Glomerular endothelial cell (primary cell): Measurements from ENCODE around the gene TMEM178B. TPM values are rescaled to one million over a fixed set of nuclear protein-coding genes. Genes with fewer than 3 reads are reported as not detected.

Experiments
- DNase-seq: peaks from one replicate; pipeline ENCODE4 v3.0.0-alpha.2; 2011; ENCODE audit warnings: low read depth, low spot score; ENCODE audit errors: extremely low read depth
- total RNA-seq: library from RNA; depleted of rRNA; stranded (reverse); fragments of >200 nt; gene quantifications from 2 replicates; pipeline ENCODE4 v1.2.3, GENCODE V29; 2015

Gene TMEM178B
- total RNA-seq, 1 donor from 2014 or later, result 1.1 TPM

DNA sequence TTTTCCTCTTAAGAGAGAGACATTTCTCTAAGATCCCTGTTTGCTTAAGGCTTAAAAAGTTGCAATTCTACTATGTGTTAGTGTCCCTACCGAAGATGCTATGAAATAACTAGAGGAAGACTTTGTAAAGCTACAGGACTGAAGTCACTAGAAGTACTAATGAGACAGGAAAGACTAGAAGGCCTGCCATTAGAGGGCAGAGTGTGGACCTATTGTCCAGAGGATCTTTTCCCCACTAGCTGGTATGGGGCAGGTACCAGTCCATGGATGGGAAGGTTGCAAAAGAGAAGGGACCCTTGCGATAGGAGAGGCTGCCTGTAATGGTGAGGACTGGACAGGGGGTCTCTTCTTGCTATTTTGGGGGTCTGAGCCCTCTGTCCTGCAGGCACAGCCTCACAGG is 178.1 kb downstream of the TMEM178B start:
- no peak for DNase-seq

DNA sequence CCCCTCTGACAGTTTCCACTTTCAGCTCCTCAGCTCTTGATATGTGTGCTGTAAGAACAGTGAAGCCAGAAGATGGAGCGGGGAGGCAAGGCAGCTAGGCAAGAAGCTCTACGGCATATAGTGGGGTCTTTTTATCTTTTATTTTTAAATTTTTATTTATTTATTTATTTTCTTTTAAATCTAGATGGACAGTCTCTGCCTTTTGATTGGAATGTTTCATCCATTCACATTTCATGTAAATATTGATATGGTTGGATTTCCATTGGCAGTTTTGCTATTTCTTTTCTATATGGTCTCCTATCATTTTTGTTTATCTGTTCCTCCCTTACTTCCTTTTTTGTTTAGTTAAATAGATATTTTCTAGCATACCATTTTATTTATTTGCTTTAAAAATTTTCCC is 183.7 kb downstream of the TMEM178B start:
- no peak for DNase-seq

DNA sequence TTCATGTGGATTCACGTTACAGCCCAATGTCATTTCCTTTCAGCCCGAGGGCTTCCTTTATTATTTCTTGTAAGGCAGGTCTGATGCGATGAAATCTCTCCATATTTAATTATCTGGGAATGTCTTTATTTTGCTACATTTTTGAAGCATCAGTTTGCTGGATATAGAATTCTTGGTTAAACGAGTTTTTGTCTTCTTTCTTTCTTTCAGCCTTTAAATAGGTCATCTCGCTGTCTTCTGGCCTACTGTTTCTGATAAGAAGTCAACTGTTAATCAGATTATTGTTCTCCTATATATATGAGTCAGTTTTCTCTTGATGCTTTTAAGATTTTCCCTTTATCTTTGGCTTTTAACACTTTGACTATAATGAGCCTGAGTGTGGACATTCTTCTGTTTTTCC is 184.7 kb downstream of the TMEM178B start:
- no peak for DNase-seq

DNA sequence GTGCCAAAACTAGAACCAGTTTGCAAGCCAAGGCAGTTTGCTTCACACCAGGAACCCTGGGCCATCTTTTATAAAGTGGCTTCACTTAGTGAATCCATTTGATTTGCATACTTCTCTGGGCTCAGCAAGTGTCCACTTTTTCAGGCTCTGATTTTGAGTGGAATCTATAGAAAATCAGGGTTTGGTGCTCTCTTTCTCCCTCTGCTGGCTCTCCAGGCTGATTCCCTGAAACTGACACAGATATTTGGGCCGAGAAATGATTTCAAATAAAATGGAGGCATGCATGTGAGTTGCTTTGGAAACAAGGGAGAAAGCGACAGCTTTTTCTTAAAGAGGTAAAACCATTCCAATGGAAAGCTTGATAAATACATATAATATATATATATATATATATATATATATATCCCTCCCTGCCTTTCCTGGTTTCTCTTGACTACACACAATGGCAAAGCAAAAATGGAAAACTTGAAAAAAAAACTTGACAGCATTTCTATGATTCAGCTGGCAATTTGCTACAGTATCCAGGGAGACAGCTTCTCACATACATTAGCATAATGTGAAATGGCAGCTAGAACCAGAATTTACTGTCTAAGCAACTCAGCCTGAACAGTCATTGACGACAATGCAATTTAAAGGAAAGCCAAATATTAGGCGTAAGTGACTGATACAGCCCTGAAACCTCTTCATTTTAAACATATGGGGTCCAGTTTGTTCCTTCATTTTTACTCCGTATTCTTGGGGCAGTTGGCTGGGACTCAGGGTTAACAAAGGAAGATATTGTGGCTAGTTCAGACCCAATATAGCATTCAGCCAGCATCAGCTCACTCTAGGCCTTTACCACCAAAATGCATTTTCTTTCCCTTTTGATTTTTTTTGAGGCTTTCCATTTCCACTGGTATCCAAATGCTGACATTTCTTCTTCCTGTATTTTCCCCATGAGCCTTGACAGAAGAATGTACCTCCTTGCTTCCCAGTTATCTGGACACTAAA is 188.5 kb downstream of the TMEM178B start:
- DNase-seq, result no peak

DNA sequence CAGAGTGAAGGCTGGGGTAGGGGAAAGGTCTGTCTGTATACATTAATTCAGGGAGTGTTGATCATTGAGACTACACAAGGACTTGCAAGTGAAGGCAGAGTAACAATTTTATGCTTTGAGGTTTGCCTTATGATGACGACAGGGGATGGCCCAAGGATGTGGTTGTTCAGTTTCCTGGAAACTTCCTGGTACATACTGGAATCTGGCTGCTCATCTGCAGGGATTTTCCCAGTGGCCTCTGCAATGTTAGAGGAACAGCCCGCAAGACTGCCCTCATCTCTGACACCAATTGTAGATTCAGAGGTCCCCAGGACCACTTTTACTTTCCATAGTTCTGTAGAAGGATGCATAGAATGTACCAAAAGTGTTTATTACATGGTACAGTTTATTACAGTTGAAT is 189.6 kb downstream of the TMEM178B start:
- DNase-seq, result no peak

DNA sequence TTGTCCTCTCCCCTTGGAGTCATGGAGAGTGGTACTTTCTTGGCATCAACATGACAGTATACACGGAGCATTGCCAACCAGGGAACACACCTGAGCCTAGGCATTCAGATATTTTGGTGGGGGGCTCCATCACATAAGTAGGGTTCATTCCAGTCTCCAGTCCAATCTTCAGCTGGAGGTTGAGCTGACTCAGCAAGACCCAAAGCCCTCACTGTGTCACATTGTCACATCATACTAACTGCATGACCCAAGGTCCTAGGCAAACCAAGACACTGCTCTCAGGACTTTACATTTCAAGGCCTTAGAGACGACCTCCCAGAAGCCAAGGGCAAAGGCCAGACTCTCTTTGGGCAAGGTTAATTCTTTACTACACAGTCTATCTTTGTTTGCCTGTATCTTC is 190.1 kb downstream of the TMEM178B start:
- DNase-seq, result no peak

DNA sequence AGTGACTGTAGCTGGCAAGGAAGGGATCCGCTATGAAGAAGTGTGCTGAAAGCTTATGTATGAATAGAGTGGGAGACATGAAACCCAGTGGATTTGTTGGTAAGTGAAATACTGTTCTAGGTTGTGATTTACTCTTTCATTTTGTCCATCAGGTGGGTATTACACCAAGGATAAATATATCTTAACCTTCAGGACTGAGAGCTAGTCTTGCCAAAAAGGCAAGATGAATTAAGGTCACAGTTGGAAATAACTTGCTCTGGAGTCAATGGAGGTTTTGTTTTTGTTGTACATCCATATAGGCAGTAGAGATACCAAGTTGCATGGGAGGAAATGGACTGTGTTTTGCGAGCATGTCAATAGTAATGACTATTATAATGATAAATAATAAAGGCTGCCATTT is 190.6 kb downstream of the TMEM178B start:
- DNase-seq, result no peak

DNA sequence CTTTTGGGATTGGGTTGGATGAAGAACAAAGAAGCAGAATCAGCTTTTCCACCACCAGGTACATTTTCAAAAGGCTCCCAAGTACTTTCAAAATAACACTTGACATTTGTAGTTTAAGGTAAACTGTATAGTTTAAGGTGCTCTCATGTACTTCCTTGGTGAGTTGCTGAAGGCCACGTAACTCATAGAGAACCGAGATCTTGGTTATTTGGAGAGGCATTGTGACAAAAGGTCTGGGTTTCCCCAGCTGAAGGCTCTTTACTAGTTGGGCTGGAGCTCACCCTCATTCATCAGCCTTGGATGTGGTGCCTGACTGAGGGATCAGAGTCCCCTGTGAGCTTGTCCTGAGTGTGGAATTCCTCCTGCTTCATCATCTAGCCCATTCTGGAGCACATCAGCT is 191.8 kb downstream of the TMEM178B start:
- DNase-seq, result no peak

DNA sequence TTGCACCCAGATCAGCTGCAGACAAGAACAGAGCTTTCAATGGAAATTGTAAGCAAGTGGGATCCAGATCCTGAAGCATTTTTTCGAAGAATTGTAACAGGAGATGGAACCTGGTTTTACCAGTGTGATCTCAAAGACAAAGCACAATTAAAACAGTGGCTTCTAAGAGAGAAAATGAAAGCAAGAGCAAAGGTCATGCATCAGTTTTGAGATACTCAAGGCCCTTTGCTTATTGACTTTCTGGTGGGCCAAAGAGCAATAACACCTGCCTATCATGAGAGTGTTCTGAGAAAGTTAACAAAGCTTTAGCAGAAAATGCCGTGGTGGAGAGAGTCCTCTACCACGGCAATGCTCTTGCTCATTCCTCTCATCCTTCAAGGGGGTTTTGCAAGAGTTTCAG is 194.8 kb downstream of the TMEM178B start:
- no peak for DNase-seq

DNA sequence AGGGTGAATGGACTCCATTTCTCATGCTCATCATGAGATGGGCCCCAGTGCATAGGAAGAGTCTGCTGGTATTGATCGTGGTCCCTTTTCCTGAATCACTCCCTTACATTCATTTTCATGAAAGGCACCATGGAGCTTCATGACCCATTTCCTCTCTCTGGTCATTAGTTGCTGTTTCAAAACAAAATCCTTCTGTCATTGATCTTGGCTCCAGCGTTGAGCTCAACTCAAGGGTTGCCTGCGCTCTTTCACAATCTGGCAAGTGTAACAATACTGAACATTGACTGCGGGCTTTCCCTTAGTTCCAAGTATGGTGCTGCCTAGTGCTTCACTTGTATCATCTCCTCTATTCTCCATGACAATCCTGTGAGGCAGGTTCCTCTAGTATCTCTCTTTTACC is 197.6 kb downstream of the TMEM178B start:
- no peak for DNase-seq

DNA sequence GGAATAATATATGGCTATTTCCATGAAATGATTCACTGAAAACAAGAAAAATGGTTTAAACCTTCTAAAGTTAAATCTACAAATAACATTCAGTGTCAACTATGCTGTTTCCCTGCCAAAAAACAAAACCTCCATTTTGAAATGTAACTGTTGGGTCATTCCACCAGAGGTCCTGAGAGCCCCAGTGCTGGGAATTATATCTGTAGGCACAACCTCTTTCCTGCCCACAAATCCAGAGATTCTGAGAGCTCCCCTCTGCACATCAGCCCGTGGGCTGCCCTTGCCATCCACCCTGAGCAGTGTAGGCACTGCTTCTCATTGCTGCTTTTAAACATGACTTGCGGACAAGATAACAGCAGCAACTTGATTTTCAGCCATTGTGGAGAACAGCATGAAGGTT is 198.6 kb downstream of the TMEM178B start:
- no peak for DNase-seq

DNA sequence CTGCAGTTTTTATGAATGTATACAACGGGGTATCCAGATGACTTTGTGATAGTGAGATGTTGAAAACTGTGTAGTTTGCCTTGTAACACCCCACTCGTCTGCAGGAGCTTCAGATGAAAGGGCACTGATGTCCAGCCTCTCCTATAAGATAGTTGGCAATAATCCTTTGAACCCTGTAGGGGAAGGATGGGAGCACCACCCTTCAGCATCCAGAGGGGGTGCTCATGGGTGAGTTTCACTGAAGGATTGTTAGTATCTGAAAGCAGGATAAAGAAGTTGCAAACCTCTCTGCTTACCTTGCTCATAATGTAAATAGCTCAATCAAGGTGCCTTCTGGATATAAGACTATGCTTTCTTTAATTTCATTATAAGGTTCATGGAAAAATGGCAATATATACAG is 201.5 kb downstream of the TMEM178B start:
- no peak for DNase-seq

DNA sequence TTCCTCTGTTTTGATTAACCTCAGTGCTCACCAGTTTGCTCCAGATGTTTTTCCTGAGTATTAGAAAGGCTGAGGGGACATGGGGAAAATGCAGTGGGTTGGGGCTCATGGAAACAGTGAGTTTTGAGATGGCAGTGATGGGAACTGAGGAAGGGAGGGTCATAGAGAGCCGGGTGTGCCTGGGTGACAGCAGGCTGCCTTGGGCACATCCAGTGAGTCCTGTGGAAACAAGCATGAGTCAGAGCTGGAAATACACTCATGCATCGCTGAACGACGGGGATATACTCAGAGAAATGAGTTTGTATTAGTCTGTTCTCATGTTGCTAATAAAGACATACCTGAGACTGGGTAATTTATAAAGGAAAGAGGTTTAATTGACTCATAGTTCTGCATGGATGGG is 202.2 kb downstream of the TMEM178B start:
- DNase-seq, result no peak

DNA sequence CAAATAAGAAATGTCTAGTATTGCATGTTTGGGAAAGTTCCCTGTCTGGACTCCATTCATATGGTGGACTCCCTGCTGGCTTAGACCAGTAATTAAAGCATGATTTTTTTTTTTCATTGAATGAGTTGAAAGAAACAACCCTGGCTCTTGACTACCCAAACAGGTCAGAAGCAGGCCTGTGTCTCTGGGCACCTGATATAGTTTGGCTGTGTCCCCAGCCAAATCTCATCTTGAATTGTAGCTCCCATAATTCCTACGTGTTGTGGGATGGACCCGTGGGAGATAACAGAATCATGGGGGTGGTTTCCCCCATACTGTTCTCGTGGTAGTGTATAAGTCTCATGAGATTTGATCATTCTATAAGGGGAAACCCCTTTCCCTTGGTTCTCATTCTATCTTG is 206.2 kb downstream of the TMEM178B start:
- no peak for DNase-seq

DNA sequence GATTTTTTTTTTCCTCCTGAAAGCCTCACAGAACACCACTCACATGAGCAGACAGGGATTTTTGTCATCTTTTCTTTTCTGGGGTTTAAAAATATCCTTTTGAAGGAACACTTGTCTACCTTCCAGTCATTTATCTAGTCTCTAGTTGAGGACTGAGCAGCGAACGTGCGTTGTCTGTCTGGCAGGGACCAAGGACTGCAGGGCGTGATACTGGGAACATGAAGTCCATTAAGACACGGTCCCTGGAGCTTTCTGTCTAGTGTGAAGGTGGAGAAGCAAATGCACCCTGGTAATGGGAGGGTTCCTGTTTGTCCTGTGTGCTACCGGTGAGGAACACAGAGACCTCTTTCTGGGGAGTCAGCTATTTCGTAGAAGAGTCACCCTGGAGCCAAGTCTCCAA is 207.4 kb downstream of the TMEM178B start:
- no peak for DNase-seq

DNA sequence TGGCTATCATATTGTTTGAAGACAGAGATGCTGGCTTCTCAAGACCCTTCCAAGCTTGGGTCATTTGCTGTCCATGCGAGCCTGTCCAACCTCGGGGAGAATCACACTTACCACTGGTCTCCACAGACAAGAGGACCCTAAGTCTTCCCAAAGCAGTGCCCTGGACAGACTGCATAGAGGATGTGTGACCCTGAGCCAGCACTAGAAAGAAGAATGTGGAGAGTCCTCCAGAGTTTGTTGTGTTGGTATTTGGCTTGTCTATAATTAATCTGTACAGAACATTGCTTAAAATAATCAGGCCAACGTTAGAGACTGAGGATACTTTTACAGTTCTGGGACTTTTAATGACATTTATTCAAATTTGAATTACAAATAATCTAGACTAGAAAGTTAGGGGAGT is 212.7 kb downstream of the TMEM178B start:
- DNase-seq, result no peak

DNA sequence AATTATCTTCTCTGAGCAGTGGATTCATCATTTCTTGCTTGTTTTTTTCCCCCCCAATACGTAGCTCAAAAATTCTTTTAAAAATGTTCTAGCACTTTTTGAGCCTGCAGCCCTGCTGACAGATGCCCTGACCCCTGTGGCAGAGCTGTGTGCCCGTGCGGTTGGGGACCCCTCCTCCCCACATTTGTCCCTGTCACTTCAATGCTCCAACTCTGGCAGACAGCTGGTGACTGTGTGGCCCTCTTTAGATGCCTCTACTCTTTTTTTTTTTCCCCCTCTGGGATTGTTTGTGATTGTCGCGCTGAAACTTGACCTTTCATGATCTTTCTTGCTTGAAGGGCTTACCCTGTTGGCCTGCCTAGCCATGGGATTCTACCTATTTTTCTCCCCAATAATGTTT is 214.1 kb downstream of the TMEM178B start:
- no peak for DNase-seq

DNA sequence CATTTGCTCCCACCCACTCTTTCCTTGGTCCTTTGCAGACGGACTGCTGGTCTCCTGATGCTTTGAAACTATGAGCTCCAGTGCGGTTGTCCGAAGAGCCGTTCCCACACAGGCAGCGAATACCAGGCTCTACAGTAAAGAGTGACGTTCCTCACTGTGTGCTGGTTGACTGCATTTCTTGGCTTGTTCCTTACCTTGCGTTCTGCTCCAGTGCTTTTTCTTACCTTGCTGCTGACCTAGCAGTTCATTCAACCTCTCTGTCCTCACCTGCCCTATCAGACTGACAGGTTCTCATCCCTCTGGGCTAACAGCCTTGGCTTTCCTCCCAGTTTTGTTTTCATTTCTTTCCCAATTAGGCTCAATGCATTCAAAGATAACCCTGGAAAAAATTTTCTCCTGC is 214.8 kb downstream of the TMEM178B start:
- no peak for DNase-seq

DNA sequence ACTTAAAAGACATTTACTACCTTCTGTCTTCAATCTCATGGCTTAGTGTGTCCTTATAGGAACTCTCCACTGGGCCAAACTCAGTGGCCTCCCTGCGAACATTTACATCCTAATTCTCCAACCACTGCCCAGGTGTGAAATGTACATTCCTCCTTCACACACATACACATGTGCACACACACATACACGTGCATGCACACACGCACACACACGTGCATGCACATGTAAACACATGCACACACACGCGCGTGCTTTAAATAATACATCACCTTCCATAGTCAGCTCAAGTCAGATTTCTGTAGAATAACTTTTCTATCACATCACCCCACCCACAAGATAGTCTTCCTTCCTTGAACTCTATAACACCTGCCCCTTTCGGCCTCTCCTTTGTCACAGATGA is 216.5 kb downstream of the TMEM178B start:
- DNase-seq, result no peak

DNA sequence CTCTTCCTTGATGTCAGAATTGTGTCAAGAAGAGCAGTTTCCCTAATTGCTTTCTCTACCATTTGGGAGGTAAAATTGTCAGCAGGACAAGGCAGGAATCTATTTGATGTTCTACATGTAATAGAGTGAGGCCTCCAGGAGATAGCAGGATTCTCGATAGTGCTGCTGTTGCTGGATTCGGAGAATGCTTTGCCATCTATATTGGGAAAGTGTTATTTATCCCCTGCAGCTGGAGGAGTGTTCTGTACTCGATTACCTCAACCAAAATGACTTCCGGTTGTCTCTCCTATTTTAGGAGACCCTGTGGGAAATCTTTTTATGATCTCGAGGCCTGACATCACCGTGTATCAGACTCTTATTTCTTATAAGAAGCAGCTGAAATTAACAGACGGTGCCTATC is 217.1 kb downstream of the TMEM178B start:
- DNase-seq, result no peak

DNA sequence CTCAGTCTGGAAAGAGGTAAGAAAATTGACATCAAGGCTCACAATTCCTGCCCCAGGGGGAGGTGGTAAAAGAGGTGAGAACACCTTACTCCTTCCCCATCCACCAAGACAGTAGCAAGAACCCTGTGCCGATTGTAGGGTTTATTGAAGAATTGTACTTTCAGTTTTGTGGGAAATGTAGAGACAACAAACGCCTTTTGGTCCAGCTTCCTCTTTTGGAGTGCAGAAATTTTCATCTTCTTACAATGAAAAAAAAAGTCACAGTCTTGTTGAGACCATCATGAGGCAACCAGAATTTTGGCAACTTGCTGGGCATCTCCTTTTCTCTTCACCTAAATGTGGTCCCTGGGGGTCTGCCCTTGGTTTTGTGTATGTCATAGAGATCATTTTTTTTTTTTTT is 217.7 kb downstream of the TMEM178B start:
- DNase-seq, result no peak

DNA sequence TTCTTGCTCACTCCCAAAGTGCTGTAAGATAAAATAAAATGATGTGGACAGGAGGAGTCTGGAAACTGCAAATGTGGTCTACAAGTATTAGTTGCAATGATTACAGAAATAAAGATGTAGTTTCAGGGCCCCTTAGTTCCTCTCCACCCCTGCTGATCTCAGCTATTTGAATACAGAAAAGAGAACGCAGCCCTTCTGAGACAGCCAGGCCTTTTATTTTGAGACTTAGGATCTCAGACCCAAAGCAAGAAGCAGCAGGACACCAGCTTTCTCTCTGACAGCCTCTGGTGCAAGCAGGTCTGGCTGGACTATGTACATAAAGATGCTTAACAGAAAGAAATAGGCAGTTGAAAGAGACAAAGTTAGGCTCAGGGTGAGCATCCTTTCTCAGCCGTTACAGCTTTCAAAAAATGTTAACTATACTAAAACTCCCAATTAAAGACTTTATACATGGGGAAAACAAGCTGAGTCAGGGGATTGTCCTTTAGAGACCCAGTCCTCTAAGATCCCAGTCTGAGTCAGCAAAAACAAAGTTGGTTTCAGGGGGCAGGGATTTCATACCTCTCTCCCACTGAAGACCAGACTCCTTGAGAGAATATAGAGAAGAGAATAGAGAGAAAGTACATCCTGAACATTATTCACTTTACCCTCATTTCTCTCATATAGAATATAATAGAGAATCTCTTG is 220.4 kb downstream of the TMEM178B start:
- DNase-seq, result no peak
